Measurements from ENCODE around the gene RNF167. TPM values are rescaled to one million over a fixed set of nuclear protein-coding genes. Genes with fewer than 3 reads are reported as not detected.

RNF167 gene
- total and polyA plus RNA-seq, 2 of the 8 experiments (the other 6 are each of a cell fraction or from before 2014, with no cell fraction given) = 140 to 281 TPM

- no peak for TF ChIP-seq HDAC6 (IDR thresholded peaks at IDR 0.05; ENCODE audit: low read depth, low read length)
- no peak for TF ChIP-seq SP2 (IDR thresholded peaks at IDR 0.05; ENCODE audit: low read length)
These were observed 11.2 kb upstream of the RNF167 start (continued) for GRCh38 chr17:4928881-4929280.
